GM12878 (cell line): ENCODE results near the gene LIG1. TPM values are rescaled to one million over a fixed set of nuclear protein-coding genes. Genes with fewer than 3 reads are reported as not detected.

Experiments
- CEBPZ ChIP-seq: fragments of 150-350 bp; IDR thresholded peaks from 2 replicates; pipeline ENCODE4 v1.6.1; 2016; ENCODE audit warnings: low read depth, low read length
- EED ChIP-seq: sonication (generic); IDR thresholded peaks from 2 replicates; pipeline ENCODE4 v1.6.1; 2016; ENCODE audit warnings: antibody characterized with exemption, low read depth
- KAT2A ChIP-seq: conservative IDR thresholded peaks from 2 replicates; pipeline ENCODE4 v1.6.1; 2011; ENCODE audit warnings: low read depth, low read length; ENCODE audit not compliant: control insufficient read depth
- KLF5 ChIP-seq: fragments of 450-650 bp; IDR thresholded peaks from 2 replicates; pipeline ENCODE4 v1.6.1; 2014; ENCODE audit warnings: mild to moderate bottlenecking; ENCODE audit not compliant: partially characterized antibody
- MAX ChIP-seq: IDR thresholded peaks from 2 replicates; pipeline ENCODE4 v1.6.1; 2012; ENCODE audit warnings: low read depth, low read length, improper control_type of control experiment
- MLLT1 ChIP-seq: fragments of 450-650 bp; IDR thresholded peaks from 2 replicates; pipeline ENCODE4 v1.6.1; 2016; ENCODE audit warnings: mild to moderate bottlenecking
- RAD51 ChIP-seq: fragments of 450-650 bp; IDR thresholded peaks from 2 replicates; pipeline ENCODE4 v1.6.1; 2016; ENCODE audit warnings: moderate library complexity, mild to moderate bottlenecking, inconsistent platforms
- RELA ChIP-seq: fragments of 450-650 bp; IDR thresholded peaks from 2 replicates; pipeline ENCODE4 v1.8.0; 2014; ENCODE audit warnings: borderline replicate concordance; ENCODE audit not compliant: partially characterized antibody
- REST ChIP-seq: IDR thresholded peaks from 2 replicates; pipeline ENCODE4 v1.6.1; 2012; ENCODE audit warnings: mild to moderate bottlenecking, low read depth, low read length
- SIN3A ChIP-seq: IDR thresholded peaks from 2 replicates; pipeline ENCODE4 v1.6.1; 2012; ENCODE audit warnings: low read depth, low read length, improper control_type of control experiment
- WRNIP1 ChIP-seq: IDR thresholded peaks from 2 replicates; pipeline ENCODE4 v1.6.1; 2011; ENCODE audit warnings: low read depth, low read length, improper control_type of control experiment, borderline replicate concordance
- ZNF687 ChIP-seq: fragments of 450-650 bp; IDR thresholded peaks from 2 replicates; pipeline ENCODE4 v1.6.1; 2017; ENCODE audit warnings: mild to moderate bottlenecking, moderate library complexity
- polyA plus RNA-seq, 11 experiments: library from polyadenylated mRNA; depleted of rRNA in 4 of 11; unstranded in 6 of 11; stranded (reverse) in 5 of 11; fragments of >200 nt; fragmentation: Nextera tagmentation in 4 of 11; fragmentation: Illumina TruSeq in 1 of 11; extraction: Ambion mirVana in 4 of 11; extraction: Trizol in 1 of 11; gene quantifications; 1 replicate in 1 of 11; 2 replicates in 10 of 11; pipeline versions ENCODE4 v1.2.1 to v1.2.3, GENCODE V29; 2011 to 2016; ENCODE audit warnings: inconsistent platforms in 2 of 11, missing spikeins in 2 of 11, low read depth in 1 of 11
- total RNA-seq, 4 experiments: library from RNA; depleted of rRNA in 3 of 4; stranded (reverse); fragments of >200 nt in 3 of 4; fragmentation: Illumina TruSeq in 1 of 4; extraction: Trizol in 1 of 4; gene quantifications; 2 replicates each; pipeline versions ENCODE4 v1.2.1 to v1.2.3, GENCODE V29; 2013 to 2021

Gene LIG1
- total and polyA plus RNA-seq, 10 of the 15 experiments (the other 5 are each of a cell fraction or from before 2014, with no cell fraction given) = 7.8 to 117 (median 73.7) TPM

GRCh38 chr19:48169939-48170803, at the start of gene LIG1, which contains the start of gene ZSWIM9 (continued):
- TF ChIP-seq KAT2A (no peak), MAX (peak; percentile 55; the same call in 1 of the 2 replicates), MLLT1 (no peak), RELA (peak; percentile 83), CEBPZ (no peak), KLF5 (peak; percentile 38), REST (no peak), SIN3A (peak; percentile 94), RAD51 (no peak), EED (peak; percentile 47; the same call in 1 of the 2 replicates), WRNIP1 (no peak), ZNF687 (no peak)
